Kasumi-1 (cell line): ENCODE results near the gene ANKRD66.
A peak's percentile ranks its signal among the peaks of the same experiment; 100 is the strongest.

Experiments used
- DNase-seq, 2 experiments: peaks; one replicate each; lab custom pipeline; 2025; lab: John Stamatoyannopoulos, UW

Gene ANKRD66

GRCh38 chr6:46789434-46790354 lies 43.0 kb downstream of the ANKRD66 start:
- DNase-seq, result no peak

- DNase-seq, result no peak
These were observed 43.7 kb downstream of the ANKRD66 start for GRCh38 chr6:46790355-46790874.

- DNase-seq, result no peak
These were observed 45.9 kb downstream of the ANKRD66 start for GRCh38 chr6:46792635-46793034.

- no peak for DNase-seq
These were observed 46.4 kb downstream of the ANKRD66 start, which contains the start of gene MEP1A for GRCh38 chr6:46793138-46793537. MEP1A (plus strand) TSS chr6:46793389; CDS start chr6:46793399, 10 bp downstream.

- no peak for DNase-seq
These were observed 47.3 kb downstream of the ANKRD66 start for GRCh38 chr6:46794068-46794467.

- DNase-seq, result no peak
These were observed 49.1 kb downstream of the ANKRD66 start for GRCh38 chr6:46795816-46796215.

- no peak for DNase-seq
These were observed 50.3 kb downstream of the ANKRD66 start for GRCh38 chr6:46796848-46797580.

- no peak for DNase-seq
These were observed 52.9 kb downstream of the ANKRD66 start for GRCh38 chr6:46799657-46800056.

- DNase-seq, result peak; percentile 21 to 23
These were observed 62.1 kb downstream of the ANKRD66 start for GRCh38 chr6:46808806-46809205.
